ENCODE results near the gene UAP1L1. TPM values are rescaled to one million over a fixed set of nuclear protein-coding genes. Genes with fewer than 3 reads are reported as not detected.

Gene UAP1L1
- total and polyA plus RNA-seq, 9 of the 15 experiments (the other 6 are each of a cell fraction or from before 2014, with no cell fraction given) = 0.20 to 8.6 (median 3.7) TPM

DNA sequence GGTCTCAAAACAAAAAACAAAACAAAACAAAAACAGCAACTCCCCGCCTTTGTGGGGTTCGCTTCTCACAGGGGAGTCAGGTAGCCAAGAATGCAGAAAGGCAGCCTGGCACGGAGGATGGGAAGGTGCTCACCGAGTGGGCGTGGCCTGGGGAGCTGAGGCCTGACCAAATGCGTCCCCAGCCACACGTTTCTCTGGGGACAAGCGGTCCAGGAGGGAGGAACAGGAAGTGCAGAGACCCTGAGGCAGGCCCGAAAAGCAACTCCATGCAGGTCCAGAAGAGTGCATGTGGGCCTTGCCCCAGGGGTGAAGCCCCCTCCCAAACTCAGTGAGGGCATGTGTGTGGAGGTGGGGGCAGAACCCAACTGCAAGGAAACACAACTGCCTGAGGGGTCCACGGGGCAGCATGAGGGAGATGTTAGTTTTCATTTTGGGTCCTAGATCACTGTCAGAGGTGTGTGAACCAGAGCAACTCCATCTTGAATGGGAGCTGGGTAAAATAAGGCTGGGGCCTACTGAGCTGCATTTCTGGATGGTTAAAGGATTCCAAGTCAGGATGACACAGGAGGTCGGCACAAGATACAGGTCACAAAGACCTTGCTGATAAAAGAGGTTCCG lies 2.6 kb upstream of the UAP1L1 start (continued):
- TF ChIP-seq RNF2 (IDR thresholded peaks at IDR 0.05) (no peak), ZNF696 (CRISPR knock-in tag; conservative IDR thresholded peaks at IDR 0.05) (0 out of 2 replicates have a peak, but pooled peaks have one; percentile 74), TAF7 (tag; IDR thresholded peaks at IDR 0.05) (peak; percentile 96), BMI1 (IDR thresholded peaks at IDR 0.05; ENCODE audit: low read length) (no peak), CBX1 (IDR thresholded peaks at IDR 0.05; ENCODE audit: low read depth) (no peak), ZBTB17 (CRISPR knock-in tag; IDR thresholded peaks at IDR 0.05) (peak; percentile 98), ARNT (IDR thresholded peaks at IDR 0.05) (no peak), SIN3B (IDR thresholded peaks at IDR 0.05; ENCODE audit: low read depth) (no peak), SAP30 (IDR thresholded peaks at IDR 0.05; ENCODE audit: borderline replicate concordance, insufficient read depth, low read depth, low read length, poor library complexity, severe bottlenecking) (no peak), PHB (CRISPR knock-in tag; IDR thresholded peaks at IDR 0.05) (peak; percentile 87; the same call in 1 of the 2 replicates), ZNF583 (CRISPR knock-in tag; IDR thresholded peaks at IDR 0.05) (peak; percentile 99), MAFG (tag; conservative IDR thresholded peaks at IDR 0.05) (peak; percentile 82), ADNP (tag; IDR thresholded peaks at IDR 0.05) (no peak), WHSC1 (IDR thresholded peaks at IDR 0.05; ENCODE audit: low read length) (no peak), FOXK2 (conservative IDR thresholded peaks at IDR 0.05 in 1 of 2, IDR thresholded peaks at IDR 0.05 in 1 of 2; ENCODE audit: low read depth in 2 of 2) (no peak), FOS (IDR thresholded peaks at IDR 0.05; ENCODE audit: extremely low read depth, insufficient read length) (no peak), TGIF2 (CRISPR knock-in tag; IDR thresholded peaks at IDR 0.05) (no peak), RFX7 (CRISPR knock-in tag; IDR thresholded peaks at IDR 0.05) (peak; percentile 96), NR3C1 (CRISPR knock-in tag; IDR thresholded peaks at IDR 0.05) (no peak), THRAP3 (IDR thresholded peaks at IDR 0.05; ENCODE audit: borderline replicate concordance) (no peak), DACH1 (IDR thresholded peaks at IDR 0.05; ENCODE audit: partially characterized antibody) (no peak), PHF21A (IDR thresholded peaks at IDR 0.05; ENCODE audit: borderline replicate concordance, low read depth) (no peak)
- TF ChIP-seq, protein P1, sequence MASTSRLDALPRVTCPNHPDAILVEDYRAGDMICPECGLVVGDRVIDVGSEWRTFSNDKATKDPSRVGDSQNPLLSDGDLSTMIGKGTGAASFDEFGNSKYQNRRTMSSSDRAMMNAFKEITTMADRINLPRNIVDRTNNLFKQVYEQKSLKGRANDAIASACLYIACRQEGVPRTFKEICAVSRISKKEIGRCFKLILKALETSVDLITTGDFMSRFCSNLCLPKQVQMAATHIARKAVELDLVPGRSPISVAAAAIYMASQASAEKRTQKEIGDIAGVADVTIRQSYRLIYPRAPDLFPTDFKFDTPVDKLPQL (IDR thresholded peaks at IDR 0.05; ENCODE audit: extremely low read depth, insufficient read length) = no peak
- TF ChIP-seq, protein P2, sequence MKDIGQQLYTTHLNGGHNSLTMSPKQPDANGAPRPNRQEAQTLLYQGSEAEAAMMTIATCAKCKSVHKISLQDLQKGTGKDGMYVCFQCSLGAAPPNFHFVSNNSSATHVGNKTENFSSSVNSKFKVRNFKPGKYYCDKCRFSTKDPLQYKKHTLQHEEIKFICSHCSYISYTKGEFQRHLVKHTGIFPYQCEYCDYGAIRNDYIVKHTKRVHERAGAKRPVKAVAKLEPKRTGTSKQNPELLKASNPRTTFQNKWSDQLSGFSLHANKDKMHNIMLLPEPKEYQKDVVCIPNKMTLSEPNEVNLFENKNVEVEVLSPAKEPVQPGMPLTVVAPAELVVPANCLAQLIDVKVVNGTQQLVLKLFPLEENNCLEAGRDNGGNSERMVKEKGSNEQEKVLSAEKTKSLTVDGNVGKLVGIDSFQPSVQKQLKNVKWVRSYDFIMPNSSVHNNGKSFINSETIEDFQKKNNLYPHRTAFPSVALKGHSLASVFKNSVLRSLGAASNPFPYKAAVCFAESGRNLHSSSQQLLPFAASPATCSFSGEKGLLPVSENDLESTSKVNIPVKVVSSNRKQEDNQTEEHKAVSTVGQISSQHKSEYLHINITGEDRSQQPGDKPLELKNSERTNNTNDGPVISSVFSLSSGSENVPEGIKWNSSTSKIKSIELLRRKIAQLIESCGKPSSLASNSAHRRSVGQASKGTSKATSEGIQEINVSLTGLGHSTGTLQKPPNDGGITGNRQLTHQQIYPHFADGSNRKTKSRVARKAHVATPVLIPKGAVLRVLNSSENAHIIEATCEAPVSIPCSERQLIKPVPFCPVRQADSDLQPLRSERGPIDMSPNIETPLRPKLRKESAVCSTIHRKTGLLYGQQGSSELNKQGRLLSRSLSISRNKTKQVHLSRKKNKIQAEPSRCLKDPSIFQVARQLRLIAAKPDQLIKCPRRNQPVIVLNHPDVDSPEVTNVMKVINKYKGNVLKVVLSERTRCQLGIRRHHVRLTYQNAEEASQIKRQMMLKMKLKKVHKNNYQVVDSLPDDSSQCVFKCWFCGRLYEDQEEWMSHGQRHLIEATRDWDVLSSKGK (CRISPR knock-in tag; IDR thresholded peaks at IDR 0.05) = no peak
- TF ChIP-seq, protein P3, sequence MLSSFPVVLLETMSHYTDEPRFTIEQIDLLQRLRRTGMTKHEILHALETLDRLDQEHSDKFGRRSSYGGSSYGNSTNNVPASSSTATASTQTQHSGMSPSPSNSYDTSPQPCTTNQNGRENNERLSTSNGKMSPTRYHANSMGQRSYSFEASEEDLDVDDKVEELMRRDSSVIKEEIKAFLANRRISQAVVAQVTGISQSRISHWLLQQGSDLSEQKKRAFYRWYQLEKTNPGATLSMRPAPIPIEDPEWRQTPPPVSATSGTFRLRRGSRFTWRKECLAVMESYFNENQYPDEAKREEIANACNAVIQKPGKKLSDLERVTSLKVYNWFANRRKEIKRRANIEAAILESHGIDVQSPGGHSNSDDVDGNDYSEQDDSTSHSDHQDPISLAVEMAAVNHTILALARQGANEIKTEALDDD (IDR thresholded peaks at IDR 0.05) = no peak
- TF ChIP-seq, protein P4, sequence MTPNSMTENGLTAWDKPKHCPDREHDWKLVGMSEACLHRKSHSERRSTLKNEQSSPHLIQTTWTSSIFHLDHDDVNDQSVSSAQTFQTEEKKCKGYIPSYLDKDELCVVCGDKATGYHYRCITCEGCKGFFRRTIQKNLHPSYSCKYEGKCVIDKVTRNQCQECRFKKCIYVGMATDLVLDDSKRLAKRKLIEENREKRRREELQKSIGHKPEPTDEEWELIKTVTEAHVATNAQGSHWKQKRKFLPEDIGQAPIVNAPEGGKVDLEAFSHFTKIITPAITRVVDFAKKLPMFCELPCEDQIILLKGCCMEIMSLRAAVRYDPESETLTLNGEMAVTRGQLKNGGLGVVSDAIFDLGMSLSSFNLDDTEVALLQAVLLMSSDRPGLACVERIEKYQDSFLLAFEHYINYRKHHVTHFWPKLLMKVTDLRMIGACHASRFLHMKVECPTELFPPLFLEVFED (CRISPR knock-in tag; conservative IDR thresholded peaks at IDR 0.05) = peak; percentile 99

Data from K562 (cell line).